KMS-11 (cell line): ENCODE measurements around the gene FBXL12.

ENCODE experiments used
- H2AFZ ChIP-seq: fragments of 200-600 bp; sonication (generic); 2 replicates; pipeline ENCODE4 v1.6.1; 2016; ENCODE audit warnings: antibody characterized with exemption, mixed run types, low read depth
- H3K27ac ChIP-seq: fragments of 200-600 bp; sonication (generic); 2 replicates; pipeline ENCODE4 v1.6.1; 2016; ENCODE audit warnings: mild to moderate bottlenecking, mixed run types
- H3K27me3 ChIP-seq: fragments of 200-600 bp; sonication (generic); 2 replicates; pipeline ENCODE4 v1.6.1; 2017; ENCODE audit warnings: mild to moderate bottlenecking, low read depth, mixed run types, moderate library complexity; ENCODE audit not compliant: insufficient read depth
- H3K36me3 ChIP-seq: fragments of 200-600 bp; sonication (generic); 2 replicates; pipeline ENCODE4 v1.6.1; 2017; ENCODE audit warnings: mild to moderate bottlenecking, mixed run types; ENCODE audit not compliant: insufficient read depth
- H3K4me1 ChIP-seq: fragments of 200-600 bp; sonication (generic); 2 replicates; pipeline ENCODE4 v1.6.1; 2016; ENCODE audit warnings: mild to moderate bottlenecking, low read depth, mixed run types; ENCODE audit not compliant: poor library complexity, severe bottlenecking
- H3K4me2 ChIP-seq: fragments of 200-600 bp; sonication (generic); 2 replicates; pipeline ENCODE4 v1.7.0; 2016; ENCODE audit warnings: mild to moderate bottlenecking, mixed run types
- H3K4me3 ChIP-seq: fragments of 200-600 bp; sonication (generic); IDR thresholded peaks from 2 replicates; pipeline ENCODE4 v1.6.1; 2017; ENCODE audit warnings: low read depth, low read length, mixed read lengths; ENCODE audit not compliant: insufficient read depth
- H3K79me2 ChIP-seq: fragments of 200-600 bp; sonication (generic); 2 replicates; pipeline ENCODE4 v1.6.1; 2016; ENCODE audit warnings: low read depth, mixed run types; ENCODE audit not compliant: insufficient read depth
- H3K9ac ChIP-seq: fragments of 200-600 bp; sonication (generic); 2 replicates; pipeline ENCODE4 v1.6.1; 2016; ENCODE audit warnings: mild to moderate bottlenecking, mixed run types
- H4K20me1 ChIP-seq: fragments of 200-600 bp; sonication (generic); 2 replicates; pipeline ENCODE4 v1.6.1; 2016; ENCODE audit warnings: mild to moderate bottlenecking, mixed run types; ENCODE audit not compliant: insufficient read depth
- TF ChIP-seq, protein P1 (sequence below): fragments of 200-600 bp; sonication (generic); conservative IDR thresholded peaks from 2 replicates; pipeline ENCODE4 v1.6.1; 2017; ENCODE audit warnings: low read depth, mild to moderate bottlenecking, antibody characterized with exemption, low read length, moderate library complexity, mixed read lengths

FBXL12 gene

GRCh38 chr19:9857076-9857721, 38.3 kb upstream of the FBXL12 start:
- H3K27ac ChIP-seq = no peak overlapping the region
- no peak overlapping the region for H3K9ac ChIP-seq
- H2AFZ ChIP-seq = no peak overlapping the region
- TF ChIP-seq, protein P1, sequence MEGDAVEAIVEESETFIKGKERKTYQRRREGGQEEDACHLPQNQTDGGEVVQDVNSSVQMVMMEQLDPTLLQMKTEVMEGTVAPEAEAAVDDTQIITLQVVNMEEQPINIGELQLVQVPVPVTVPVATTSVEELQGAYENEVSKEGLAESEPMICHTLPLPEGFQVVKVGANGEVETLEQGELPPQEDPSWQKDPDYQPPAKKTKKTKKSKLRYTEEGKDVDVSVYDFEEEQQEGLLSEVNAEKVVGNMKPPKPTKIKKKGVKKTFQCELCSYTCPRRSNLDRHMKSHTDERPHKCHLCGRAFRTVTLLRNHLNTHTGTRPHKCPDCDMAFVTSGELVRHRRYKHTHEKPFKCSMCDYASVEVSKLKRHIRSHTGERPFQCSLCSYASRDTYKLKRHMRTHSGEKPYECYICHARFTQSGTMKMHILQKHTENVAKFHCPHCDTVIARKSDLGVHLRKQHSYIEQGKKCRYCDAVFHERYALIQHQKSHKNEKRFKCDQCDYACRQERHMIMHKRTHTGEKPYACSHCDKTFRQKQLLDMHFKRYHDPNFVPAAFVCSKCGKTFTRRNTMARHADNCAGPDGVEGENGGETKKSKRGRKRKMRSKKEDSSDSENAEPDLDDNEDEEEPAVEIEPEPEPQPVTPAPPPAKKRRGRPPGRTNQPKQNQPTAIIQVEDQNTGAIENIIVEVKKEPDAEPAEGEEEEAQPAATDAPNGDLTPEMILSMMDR = no peak
- no peaks in the 10 kb centered on the region for H3K79me2 ChIP-seq
- H3K4me3 ChIP-seq = no peak overlapping the region
- H3K36me3 ChIP-seq = no peaks in the 10 kb centered on the region
- H3K4me1 ChIP-seq = no peaks in the 10 kb centered on the region
- no peaks in the 10 kb centered on the region; the same call in 1 of the 2 replicates for H3K27me3 ChIP-seq
- H4K20me1 ChIP-seq = no peaks in the 10 kb centered on the region
- no peak overlapping the region for H3K4me2 ChIP-seq

- Histone ChIP-seq H2AFZ (no peak overlapping the region), H3K4me3 (no peak overlapping the region), H3K4me1 (no peaks in the 10 kb centered on the region), H3K9ac (no peak overlapping the region), H3K27ac (no peak overlapping the region), H3K36me3 (no peaks in the 10 kb centered on the region), H3K27me3 (no peaks in the 10 kb centered on the region; the same call in 1 of the 2 replicates), H4K20me1 (no peaks in the 10 kb centered on the region), H3K79me2 (no peaks in the 10 kb centered on the region), H3K4me2 (no peak overlapping the region)
- TF ChIP-seq, protein P1 = no peak
Observed at GRCh38 chr19:9856609-9857008, 37.7 kb upstream of the FBXL12 start.

DNA sequence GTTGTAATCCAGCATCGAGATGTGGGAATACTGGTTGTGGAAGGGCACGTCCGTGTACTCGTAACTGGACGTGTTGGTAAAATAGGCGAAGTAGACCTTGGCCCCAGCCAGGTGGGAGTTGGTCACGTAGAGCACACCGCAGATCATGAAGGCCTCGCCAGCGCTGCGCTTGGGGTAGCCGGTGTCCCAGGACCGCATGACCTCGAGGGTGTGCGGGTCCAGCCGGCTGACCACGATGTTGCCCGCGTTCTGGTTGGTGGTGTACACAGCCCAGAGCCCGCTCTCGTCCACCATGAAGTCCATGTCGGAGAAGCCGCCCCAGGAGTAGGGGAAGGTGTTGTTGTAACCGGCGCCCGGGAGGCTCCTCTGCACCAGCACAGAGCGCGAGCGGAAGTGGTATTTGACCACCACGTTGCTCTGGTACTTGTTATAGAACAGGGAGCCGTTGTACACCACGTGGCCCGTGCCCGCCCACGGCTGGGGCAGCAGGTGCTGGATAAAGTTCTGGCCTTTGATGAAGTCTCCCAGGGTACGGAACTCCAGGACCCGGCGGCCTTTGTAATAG, 35.5 kb upstream of the FBXL12 start:
- Histone ChIP-seq H3K36me3 (no peaks in the 10 kb centered on the region), H2AFZ (no peak overlapping the region), H4K20me1 (no peaks in the 10 kb centered on the region), H3K4me3 (no peak overlapping the region), H3K9ac (no peak overlapping the region), H3K27me3 (no peaks in the 10 kb centered on the region), H3K79me2 (no peaks in the 10 kb centered on the region), H3K4me2 (no peak overlapping the region), H3K4me1 (no peaks in the 10 kb centered on the region), H3K27ac (no peak overlapping the region)
- TF ChIP-seq, protein P1 = no peak

DNA sequence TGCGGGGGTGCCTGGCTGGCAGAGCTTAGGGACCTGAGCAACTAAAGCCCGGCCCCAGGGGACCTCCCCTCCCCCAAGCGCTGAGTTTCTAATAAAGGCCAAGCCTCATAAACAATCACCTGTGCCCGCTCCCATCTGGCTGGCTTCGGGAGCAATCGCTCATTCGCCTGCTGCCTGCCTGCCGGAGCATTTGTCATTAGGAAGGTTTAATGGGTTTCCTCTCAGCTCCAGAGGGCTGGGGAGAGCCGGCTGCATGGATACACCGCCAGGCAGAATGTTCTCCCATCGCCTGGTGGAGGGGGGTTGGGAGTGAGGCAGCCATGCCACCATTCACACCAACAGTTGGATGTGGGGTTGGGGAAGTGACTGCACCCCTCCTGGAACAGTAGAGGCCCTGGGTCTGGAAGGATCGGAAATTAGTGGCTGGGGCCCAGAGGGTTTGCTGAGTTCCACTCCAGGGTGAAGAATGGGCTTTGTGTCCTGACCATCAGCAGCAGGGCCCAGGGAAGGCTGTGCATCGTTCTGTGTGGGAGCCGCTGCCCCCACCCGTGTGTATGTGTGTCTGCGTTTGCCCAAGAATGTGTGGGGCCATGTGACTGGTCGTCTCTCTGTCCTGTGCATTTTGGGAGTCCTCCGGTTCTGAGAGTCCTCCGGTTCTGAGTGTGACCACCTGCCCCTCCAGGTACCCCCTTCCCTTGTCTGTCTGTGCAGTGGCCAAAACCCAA, 31.5 kb upstream of the FBXL12 start:
- Histone ChIP-seq H3K4me2 (no peak overlapping the region), H3K9ac (no peak overlapping the region), H3K27me3 (no peaks in the 10 kb centered on the region), H3K4me3 (no peak overlapping the region), H3K4me1 (no peaks in the 10 kb centered on the region), H3K36me3 (no peaks in the 10 kb centered on the region), H2AFZ (no peak overlapping the region), H3K79me2 (no peaks in the 10 kb centered on the region), H3K27ac (no peak overlapping the region), H4K20me1 (no peaks in the 10 kb centered on the region)
- TF ChIP-seq, protein P1 = no peak
